HuH-7.5 (cell line): ENCODE data around the gene COL5A2.

Experiments used
- DNase-seq: peaks from one replicate; pipeline ENCODE4 v3.0.0; 2011; ENCODE audit warnings: low spot score

Gene COL5A2

DNA sequence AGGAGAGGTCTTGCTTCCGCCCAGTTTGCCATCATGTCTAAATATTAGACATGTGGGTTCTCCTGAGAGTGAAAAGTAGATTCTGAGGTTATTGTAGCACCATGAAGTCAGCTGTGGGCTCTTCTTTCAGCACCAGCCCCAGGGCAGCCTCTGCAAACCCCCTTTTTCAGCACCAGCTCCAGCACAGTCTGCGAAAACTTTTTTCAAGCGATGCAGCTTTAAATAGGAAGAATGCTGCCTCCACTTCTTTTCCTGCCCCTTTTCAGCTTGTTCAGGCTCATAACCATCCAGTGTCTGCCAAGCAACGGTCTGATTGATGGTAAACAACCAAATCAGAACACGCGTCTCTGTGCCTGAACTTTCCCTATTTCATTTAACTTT, at the start of gene COL5A2:
COL5A2 (minus strand) TSS at position 192 of the 381 bp plus-strand sequence; CDS start at position 35, 157 bp downstream.
- DNase-seq = no peak

DNA sequence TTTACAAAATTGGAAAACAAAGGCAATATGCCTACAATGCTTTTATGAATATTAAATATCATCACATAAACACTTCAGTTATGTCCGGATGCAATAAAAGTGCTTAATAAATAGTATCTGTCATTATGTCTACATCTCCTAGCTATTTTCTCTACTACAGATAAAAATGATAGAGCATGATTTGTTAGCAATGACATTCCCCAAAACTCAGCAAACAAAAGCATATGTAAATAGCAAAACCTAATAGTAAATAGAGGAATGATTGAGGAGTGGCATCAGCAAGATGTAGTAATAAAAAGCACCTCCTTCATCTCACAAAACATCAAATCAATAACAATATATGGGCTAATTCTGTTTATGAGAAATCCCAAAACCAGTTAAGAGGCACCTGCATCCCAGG, 46.5 kb upstream of the COL5A2 start:
- DNase-seq = no peak

DNA sequence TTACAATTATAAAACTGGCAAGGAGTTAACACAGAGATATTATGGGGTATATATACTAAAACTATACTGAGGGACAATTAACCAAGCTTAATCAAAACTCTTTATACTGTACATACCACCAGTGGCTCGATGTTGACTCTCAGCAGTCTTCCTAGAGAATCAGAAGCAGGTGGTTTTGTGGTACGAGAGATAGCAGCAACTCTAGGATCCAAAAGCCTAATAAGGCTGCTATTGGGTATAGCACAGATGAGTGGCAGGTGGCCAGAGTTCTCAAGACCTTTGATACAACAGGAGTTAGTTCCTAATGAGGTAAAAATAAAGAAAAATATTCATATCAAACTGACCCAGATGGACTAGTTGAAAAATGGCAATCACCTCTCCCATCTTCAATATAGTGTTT, 45.5 kb upstream of the COL5A2 start:
- DNase-seq = no peak

DNA sequence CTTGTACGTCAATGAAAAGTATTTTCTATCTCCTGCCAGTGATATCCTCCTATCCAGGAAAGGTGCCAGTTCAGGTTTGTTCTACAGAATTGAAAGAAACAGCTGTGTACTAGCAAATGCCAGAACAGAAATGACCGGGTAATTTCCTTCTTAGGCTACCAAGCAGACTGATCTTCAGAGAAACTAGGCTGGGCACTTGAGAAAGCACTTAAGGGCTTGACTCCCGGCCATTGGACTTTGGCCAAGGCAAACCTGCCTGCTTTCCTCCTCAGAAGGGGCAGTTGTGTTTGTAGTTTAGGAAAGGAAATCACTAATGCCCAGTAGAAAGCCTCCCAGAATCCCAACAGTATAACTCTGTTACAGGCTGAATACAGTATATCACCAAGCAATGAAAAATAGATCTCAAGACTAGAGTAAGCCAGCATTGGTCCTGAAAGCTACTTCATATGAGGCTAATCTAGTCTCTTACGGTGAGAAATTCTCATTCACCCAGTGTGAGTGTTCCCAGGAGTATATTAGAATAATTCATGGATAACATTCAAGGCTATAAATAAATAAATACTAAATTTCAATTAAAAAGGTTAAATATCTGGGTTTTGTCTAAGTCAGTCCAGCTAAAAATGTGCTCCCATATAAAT, 43.0 kb upstream of the COL5A2 start:
- no peak for DNase-seq

DNA sequence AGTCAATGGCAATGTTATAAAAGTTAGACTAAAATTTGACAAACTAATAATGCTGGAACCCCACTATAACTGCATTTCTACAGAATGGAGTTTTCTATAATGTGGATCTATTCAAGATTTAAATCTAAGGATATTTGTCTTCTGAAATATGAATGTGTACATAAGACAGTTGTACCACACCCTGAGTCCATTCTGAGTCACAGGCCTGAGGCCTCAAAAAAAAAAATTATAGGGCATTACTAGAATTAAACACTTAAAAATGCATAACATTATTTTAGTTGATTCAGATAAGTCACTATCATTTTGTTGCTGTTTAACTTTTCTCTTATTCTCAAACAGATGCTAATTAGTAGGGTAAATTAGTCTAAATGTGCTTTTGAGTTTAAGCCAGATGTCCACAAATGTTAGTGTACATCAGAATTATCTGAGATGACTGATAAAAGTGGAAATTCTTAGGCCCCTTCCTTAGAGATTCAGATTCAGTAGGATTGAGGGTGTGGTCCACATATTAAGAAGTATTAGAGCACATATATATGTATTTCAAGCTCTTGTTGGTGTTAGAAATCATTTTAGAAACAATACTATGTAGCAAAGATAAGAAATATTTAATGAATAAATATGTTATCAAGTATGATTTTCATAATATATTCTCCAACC, 42.4 kb upstream of the COL5A2 start:
- DNase-seq = no peak

DNA sequence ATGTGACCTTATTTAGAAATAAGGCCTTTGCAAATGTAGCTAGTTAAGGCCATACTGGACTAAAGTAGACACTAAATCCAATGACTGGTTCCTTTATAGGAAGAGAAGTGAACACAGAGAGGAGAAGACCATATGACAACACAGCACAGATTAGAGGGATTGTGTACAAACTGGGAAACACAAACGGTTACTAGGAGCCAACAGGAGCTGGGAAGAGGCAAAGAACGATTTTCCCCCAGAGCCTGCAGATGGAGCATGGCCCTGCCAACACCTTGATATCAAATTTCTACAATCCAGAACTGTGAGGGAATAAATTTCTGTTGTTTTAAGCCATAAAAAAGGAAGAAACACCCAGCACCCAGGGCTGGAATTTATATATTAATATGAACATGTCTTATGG, 38.7 kb upstream of the COL5A2 start:
- DNase-seq = no peak

DNA sequence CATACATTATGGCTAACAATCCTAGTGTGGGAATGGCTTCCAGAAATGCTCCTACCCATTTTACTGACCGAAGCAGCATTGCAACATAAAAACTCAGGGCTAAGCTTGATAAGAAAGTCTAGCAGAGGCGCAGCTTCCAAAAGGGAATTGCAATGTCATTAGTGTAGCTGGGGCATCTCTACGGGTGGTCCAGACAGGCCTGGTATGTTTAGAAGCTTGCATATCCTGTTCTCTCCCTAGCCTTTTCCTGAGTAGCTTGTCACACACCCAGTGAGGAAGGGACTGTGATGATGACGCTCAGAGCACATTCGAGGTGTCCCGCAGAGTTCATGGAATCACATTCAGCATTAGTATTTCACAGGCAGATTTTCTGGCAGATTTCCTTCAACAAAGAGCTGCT, 38.0 kb upstream of the COL5A2 start:
- DNase-seq = no peak

DNA sequence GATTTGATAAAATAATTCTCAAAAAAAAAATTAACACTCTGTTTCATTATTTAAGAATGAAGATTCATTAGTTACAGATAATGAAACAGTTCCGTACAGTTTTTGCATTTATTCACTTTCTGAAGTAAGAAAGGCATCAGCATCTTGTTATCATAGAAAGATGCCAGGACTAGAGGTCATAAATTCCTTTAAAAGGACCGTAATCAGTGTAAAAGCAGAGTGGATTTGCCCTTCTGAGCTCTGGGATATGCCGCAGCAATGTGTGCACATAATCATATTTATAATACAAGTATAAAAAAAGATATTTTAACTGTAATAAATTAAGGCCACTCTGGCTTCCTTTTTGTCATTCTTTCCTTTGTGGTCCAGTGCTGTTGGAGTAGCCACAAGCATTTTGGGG, 37.5 kb upstream of the COL5A2 start:
- no peak for DNase-seq

DNA sequence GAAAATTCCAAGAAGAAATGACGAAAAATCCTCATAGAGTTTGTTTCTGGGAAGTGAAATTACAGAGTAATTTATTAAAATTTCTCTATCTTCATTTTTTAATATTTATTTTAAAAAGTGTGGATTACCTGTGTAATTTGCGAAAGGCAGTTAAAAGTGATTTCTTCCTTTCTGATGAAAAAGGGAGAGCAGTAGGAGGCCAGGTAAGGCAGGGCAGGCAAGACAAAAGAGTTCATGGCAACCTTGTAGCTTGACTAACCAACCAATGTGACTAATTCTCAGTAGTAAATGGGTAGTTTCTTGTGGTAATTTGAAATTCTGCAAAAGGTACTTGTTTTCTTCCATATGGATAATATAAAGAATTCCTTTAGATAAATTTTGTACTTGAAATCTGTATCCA, 34.9 kb upstream of the COL5A2 start:
- DNase-seq = no peak

DNA sequence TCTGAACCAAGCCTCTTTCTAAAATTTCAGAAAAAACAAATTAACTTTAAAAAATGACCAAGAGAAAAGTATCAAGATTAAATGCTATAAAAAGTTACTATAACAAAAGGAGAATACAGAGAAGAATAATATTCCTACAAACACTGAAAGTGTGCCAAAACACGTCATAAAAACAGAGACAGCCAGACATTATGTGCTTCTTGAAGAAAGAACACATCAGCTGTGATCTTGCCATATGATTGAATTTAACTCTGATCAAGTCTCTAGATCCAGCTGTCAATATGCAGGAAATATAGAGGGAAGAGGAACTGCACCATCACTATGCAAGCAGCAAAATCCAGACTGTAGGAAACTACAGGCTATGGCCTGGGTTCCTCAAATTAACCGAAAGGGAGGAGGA, 33.7 kb upstream of the COL5A2 start:
- no peak for DNase-seq

DNA sequence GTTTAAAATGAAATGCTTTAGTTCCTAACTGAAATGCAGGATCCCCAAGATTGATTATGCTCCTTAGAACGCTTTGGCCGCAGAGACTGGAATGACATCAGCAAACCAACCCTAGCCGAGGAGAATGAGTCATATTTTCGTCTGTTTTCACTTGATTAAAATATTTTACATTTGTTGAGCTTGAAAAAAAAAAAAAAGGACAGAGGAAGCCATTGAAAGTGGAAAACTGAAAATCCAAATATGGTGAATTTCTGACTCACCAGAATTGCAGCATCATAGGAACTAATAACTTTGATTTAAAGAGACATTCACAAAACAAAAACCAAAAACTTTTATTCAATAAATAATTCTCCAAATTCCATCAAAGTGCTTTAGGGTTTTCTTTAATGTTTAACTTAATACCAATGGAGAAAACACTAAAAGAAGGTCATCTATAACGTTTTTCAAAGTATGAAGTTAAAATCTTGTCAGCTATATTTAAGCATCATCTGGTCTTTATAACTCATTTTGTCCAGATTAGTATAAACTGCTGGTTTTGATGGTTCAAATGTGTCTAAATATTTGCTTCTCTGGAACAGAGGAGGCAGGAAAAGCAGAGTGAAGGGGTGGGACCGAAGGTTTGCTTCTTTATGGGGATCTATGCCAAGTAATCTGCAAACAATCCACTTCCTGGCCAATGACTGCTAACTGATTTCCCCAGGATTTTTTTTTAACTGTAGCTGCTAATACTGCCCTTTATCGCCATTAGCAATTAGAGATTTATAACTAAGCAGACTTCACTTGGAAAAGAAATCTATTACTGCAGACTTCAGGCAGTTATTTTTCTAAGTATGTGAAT, 30.9 kb upstream of the COL5A2 start:
- DNase-seq = no peak

DNA sequence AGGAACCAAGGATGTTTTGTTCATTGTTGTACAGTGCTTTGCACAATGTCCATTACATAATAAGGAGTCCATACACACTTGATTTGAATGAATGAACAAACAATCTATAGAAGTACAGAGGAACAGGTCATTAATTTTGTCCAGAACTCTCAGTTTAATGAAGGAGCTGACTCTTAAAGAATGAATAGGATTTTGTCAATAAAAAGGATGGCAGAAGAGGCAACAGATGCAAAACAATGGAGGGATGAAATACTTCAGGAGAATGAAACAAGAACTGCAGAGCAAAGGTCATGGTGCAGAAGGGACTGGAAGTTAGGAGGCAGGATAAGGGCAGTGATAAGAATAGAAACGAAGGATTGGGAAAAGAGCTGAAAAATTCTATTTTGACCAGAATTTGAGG, 28.7 kb upstream of the COL5A2 start:
- DNase-seq = no peak

DNA sequence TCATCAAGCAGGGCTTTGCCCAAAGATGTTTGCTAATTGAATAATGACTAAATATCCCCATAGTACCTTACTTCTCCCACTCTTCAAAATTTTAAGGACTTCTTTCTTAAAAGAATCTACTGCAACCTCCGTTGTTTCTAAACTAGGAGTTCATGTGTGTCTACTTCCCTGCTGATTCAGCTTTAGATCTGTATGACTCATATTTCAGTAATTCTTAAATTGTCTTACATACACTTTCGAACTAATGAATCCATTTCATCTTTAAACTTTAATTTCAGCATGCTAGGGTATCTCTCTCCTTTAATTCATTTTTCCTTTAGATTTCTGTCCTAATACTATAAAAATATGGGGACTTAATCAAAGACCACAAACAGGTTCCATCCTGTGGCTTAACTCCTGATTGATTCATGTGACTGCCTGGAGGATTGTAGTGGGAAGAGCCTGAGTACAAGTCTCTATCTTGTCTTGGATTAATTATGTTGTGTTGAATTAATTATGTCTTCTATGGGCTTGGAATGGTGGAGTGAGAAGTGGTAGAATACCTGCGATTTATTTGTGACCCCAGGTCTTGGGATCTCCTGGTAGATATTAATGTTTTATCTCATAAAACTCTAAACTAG, 24.9 kb upstream of the COL5A2 start:
- no peak for DNase-seq

DNA sequence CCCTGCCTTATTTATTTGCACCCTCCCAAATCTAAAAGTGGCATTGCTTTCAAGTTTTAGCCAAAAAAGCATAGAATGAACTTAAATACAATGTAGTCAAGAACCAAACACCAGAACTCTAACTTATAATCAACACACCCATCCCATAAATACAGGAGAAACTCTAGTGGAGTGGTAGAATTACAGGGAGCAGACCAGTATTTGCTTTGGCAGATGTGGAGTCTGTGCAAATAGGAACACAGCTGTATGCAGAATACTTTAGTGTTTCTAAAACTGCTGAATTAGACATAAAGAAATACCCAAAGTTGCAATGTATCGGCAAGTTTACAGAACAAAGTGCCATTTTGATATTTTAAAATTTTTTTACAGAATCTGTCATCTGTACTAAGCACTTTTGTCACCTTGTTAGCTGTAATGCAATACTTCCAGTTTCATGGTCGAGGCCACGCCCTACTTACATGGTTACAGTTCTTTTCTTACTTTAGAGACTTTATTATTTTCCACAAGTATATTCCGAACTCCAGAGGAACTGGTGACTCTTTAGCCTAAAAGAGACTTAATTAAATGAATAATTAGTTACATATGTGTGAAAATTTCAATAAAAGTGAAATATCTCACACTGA, 23.7 kb upstream of the COL5A2 start:
- DNase-seq = no peak

DNA sequence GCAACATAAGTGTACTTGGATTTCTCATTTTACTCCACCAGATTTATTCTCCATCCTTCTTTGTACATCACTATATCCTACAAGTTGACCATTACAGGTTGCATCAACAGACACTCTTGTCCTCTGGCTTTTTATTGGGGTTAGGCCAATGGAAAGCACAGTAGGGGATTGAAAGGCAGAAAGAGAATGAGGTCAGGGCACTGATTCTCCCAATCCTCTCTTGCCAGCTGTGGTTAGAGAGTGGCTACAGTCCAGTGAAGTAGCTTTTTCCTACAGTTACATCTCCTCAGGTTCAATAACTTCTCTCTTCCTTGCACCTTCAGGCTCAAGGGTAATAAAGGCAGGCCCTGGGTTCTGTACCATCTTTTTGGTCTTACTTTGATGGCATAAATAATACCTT, 20.2 kb upstream of the COL5A2 start:
- no peak for DNase-seq

DNA sequence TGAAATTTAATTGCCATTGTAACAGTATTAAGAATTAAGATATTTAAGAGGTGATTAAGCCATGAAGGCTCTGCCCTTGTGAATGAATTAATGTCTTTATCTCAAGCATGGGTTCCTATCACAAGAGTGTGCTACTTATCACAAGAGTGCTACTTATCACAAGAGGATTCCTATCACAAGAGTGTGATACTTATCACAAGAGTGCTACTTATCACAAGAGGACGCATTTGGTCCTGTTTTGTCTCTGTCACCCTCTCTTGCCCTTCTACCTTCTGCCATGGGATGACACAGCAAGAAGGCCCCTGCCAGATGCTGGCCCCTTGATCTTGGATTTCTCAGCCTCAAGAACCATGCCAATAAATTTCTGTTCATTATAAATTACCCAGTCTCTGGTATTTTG, 13.2 kb upstream of the COL5A2 start:
- DNase-seq = no peak

DNA sequence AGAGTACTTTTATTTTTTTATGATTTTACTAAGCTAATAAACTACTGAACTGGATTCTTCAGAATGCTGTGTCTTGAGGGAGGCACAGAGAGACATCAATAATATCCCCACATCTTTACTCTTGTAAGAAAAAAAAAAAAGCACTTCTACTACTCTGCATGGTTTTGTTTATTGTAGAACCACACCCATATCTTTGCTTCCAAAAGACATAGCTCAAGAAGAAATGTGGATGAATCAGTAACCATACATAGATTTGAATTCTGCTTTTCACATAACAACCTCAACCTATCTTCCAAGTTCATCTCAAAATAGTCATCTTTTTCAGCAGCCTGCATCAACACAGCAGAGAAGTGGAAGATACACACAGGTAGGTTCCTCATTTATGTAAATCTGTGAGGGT, 12.2 kb upstream of the COL5A2 start:
- no peak for DNase-seq

DNA sequence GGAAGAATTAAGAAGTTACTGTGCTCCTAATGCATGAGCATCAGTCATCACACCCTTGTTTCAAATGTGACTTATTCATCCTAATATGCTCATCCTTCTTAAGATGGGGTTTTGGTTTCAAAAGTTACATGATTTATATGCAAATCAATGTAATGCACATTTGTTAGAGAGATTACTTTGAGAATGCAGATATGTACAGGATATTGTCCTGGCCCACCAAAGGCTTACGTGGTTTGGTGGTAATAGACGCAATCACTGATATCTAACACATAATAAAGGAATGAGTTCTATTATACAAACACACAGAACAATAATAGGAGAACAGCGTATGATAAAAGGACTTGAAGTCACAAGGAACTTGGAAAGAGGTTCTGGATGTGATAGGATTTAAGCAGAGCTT, 11.1 kb upstream of the COL5A2 start:
- DNase-seq = no peak

DNA sequence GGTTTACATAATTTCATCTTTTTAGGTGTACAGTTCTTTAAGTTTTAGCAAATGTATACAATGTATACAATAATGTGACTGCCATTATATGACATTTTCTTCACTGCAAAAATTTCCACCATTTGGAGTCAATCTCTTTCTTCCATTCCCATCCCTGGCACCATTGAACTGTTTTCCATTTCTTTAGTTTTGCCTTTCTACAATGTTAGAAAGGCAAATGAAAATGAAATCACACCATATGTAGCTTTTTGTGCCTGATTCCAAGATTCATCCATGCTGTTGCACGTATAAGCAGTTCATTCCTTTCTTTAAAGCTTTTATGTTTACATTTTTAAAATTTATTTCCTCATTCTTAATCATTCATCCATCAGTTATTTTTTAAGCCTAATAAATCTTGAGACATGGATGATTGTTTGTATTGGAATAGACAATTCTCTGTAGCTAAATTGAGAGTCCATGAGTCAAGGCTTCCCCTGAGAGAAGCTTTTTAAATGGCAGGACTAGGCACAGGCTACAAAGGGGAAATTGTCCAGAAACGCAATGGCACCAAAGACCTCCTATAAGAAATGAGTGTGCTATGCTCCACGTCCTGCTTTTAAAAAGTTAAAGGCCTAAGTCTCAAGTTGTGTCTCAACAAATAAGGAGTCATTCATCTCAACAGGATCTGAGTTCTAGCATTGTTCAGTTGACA, 8.7 kb upstream of the COL5A2 start:
- no peak for DNase-seq

DNA sequence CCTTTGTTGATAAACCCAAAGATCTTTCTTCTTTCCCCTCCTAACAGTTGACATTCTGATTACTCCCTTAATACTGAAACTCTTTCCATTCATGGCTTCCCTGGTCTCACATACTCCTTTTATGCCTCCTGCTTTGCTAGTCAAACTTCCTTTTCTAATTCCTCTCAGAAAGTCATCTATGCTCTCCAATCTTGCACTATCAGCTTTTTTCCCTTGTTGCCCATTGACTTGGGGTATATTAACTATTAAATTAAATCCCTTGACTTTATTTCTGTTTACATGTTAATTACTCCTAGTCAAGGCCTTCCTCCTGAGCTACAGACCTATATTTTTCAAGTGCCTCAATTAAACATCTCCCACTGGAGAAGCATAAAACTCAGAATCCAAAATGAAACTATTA, 3.6 kb upstream of the COL5A2 start:
- no peak for DNase-seq

DNA sequence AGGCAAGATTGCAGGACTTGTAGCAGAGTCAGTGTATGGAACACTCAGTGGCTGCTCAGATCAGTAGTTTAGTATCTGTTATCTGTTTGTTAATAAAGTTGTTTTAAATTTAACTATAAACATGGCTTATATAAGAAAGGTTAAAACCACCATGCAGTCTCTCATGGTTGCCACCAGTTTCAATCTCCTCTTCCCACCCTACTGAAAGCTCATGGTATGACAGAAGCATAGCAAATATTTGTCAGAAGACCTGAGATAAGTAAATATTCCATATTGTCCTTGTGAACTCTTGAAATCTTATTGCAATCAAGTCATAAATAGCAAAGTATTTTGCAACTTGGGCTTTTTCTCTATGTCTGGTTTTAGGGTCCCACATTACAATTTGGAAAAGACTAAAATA, 2.1 kb upstream of the COL5A2 start:
- no peak for DNase-seq
